Bronchial epithelial cell (primary cell): ENCODE results near the gene MYL4. TPM values are rescaled to one million over a fixed set of nuclear protein-coding genes. Genes with fewer than 3 reads are reported as not detected.
A peak's percentile ranks its signal among the peaks of the same experiment; 100 is the strongest.

Experiments
- DNase-seq: peaks from one replicate; pipeline ENCODE4 v3.0.0-alpha.2; 2010; ENCODE audit warnings: low read depth
- FAIRE-seq: peaks from 2 replicates; lab custom pipeline; 2011; peaks lifted over from hg19 to GRCh38; lab: Jason Lieb, UNC
- H3K27me3 ChIP-seq: 2 replicates; pipeline ENCODE4 v1.5.1; 2011; ENCODE audit warnings: low read length; ENCODE audit not compliant: control insufficient read depth, insufficient read depth
- H3K36me3 ChIP-seq: 2 replicates; pipeline ENCODE4 v1.5.1; 2011; ENCODE audit warnings: low read length; ENCODE audit not compliant: control insufficient read depth, insufficient read depth
- H3K4me3 ChIP-seq: 2 replicates; pipeline ENCODE4 v1.5.1; 2011; ENCODE audit warnings: mild to moderate bottlenecking, low read depth, low read length, control low read depth
- CTCF ChIP-seq: IDR thresholded peaks from 2 replicates; pipeline ENCODE4 v1.5.1; 2011; ENCODE audit warnings: mild to moderate bottlenecking, moderate library complexity, low read length, control low read depth, inconsistent platforms; ENCODE audit not compliant: insufficient read depth, severe bottlenecking
- total RNA-seq: library from RNA; depleted of rRNA; stranded (reverse); fragments of >200 nt; gene quantifications from 2 replicates; pipeline ENCODE4 v1.2.1, GENCODE V29; 2014

Gene MYL4
- total RNA-seq, 1 donor from 2014 or later: not detected

GRCh38 chr17:47252209-47252608 is 43.1 kb downstream of the MYL4 start:
- no peak for FAIRE-seq
- Histone ChIP-seq H3K36me3 (no peaks in the 10 kb centered on the region), H3K27me3 (peaks cover 4% of the 10 kb centered on the region), H3K4me3 (no peak overlapping the region)
- no peak for DNase-seq
- TF ChIP-seq CTCF: no peak

DNA sequence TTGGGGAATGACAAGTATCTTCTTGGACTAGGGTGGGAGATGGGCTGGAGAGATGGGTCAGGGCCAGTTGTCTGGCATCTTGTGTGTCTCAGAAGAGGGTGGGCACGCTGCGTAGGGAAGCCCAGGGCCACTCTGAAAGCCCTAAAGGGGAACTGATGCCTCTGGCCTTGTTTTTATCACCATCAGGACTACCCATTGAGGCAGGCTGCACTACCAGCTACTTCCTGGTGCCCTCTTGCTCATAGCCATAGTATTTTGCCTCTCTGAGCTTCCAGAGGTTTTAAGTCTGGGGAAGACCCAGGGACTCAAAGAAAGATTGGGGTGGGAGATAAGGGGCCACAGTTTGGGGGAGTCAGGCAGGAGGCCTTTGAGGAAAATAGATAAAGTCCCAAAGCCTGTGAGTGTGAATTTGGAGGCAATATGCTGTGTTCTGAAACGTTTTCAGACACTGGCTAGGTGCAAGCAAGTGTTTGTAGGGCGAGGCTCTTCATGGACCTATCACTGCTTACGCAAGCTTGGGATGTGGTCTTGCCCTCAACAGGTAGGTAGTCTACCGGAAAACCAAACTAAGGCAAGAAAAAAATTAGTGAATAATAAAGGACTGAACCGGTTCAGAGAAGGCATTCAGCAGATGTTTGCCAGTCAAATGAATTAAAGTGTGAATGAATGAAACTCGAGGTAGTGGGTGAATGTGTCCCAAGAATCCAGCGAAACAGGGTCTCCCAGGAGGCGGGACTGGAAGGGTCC is 43.8 kb downstream of the MYL4 start:
- H3K27me3 ChIP-seq: peaks cover 4% of the 10 kb centered on the region

DNA sequence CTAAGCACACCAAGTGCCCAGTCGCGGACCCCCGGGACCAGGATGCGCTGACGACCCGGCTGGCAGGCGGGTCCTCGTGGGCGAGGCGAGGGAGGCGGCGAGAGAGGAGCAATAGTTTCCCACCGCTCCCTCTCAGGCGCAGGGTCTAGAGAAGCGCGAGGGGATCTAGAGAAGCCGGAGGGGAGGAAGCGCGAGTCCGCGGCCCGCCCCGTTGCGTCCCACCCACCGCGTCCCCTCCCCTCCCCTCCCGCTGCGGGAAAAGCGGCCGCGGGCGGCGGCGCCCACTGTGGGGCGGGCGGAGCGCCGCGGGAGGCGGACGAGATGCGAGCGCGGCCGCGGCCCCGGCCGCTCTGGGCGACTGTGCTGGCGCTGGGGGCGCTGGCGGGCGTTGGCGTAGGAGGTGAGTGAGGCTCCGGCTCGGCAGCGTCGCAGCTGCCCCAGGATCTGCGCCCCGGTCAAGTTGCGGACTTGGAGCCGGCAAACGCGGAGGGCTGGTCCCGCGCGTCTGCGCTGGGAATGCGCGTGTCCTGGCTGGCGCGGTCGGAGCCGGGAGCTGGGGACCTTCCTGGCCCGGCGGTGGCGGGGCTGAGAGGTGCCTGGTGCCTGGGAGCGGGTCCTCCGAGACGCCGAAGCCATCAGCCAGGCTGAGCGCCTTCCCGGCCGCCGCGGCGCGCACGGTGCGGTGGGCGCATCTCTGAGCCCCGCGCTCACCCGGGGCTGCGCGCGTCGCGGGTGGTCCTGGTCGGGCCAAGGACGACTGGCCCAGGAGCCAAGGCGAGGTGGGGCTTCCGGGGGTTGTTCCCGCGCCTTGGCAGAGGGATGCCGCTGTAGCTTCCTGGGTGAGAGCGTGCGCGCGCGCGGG is 44.6 kb downstream of the MYL4 start, which contains the start of gene ITGB3:
Gene ITGB3, plus strand, starts transcription at position 287 of the 862 bp plus-strand sequence. Its CDS starts 35 bp downstream, at position 322.
- DNase-seq (peak; percentile 38), FAIRE-seq (no peak)
- Histone ChIP-seq H3K36me3 (no peaks in the 10 kb centered on the region), H3K4me3 (peak within 1 kb of the TSS; percentile 39), H3K27me3 (peaks cover 4% of the 10 kb centered on the region)
- TF ChIP-seq CTCF: peak; percentile 47

More for the DNA sequence above, 43.8 kb downstream of the MYL4 start:
- DNase-seq (no peak), FAIRE-seq (no peak)
- H3K36me3 ChIP-seq: no peaks in the 10 kb centered on the region
- TF ChIP-seq CTCF: no peak
- H3K4me3 ChIP-seq: no peak overlapping the region

- TF ChIP-seq CTCF: no peak
- Histone ChIP-seq H3K4me3 (peak overlapping the region; percentile 39), H3K27me3 (peaks cover 4% of the 10 kb centered on the region), H3K36me3 (no peaks in the 10 kb centered on the region)
- FAIRE-seq (no peak), DNase-seq (no peak)
Measured at GRCh38 chr17:47254403-47254943, 45.3 kb downstream of the MYL4 start.

GRCh38 chr17:47257651-47258339 is 48.6 kb downstream of the MYL4 start:
- TF ChIP-seq CTCF: no peak
- Histone ChIP-seq H3K27me3 (peaks cover 5% of the 10 kb centered on the region), H3K36me3 (no peaks in the 10 kb centered on the region), H3K4me3 (no peak overlapping the region)
- no peak for FAIRE-seq
- peak; percentile 59 for DNase-seq
